Measurements from ENCODE around the gene HSPBAP1. TPM values are rescaled to one million over a fixed set of nuclear protein-coding genes. Genes with fewer than 3 reads are reported as not detected.
"Not testable (repeated sequence)": the region's sequence is repeated elsewhere in the genome, so short reads cannot be mapped to it uniquely, and the experiment has no call there.

Gene HSPBAP1
- total RNA-seq, 1 experiment from 2014 or later = 8.6 TPM

- DNase-seq (ENCODE audit: low spot score) = not testable (repeated sequence)
Measured at GRCh38 chr3:122732682-122733525, 60.7 kb downstream of the HSPBAP1 start.

DNA sequence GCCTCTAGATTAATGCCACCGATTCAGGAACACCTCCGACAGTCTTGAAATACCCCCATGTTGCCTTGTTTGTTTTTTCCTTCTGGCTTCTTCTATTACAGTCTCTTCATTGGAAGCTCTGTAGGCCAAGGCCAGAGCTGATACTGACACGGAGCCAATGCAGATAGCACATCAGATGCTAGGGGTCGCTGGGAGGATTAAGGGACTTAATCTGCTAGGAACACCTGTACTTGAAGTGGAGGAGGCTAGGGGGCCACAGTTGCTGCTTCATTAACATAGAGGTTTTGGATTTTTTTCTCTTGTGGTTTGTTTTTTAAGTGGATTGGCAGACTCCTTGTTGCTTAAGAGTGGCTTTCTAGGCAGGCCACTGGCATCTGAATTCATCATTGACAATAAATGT is 63.4 kb downstream of the HSPBAP1 start:
- no peak for DNase-seq (ENCODE audit: low spot score)

- no peak for DNase-seq (ENCODE audit: low spot score)
Measured at GRCh38 chr3:122728756-122729514, 64.7 kb downstream of the HSPBAP1 start.

DNA sequence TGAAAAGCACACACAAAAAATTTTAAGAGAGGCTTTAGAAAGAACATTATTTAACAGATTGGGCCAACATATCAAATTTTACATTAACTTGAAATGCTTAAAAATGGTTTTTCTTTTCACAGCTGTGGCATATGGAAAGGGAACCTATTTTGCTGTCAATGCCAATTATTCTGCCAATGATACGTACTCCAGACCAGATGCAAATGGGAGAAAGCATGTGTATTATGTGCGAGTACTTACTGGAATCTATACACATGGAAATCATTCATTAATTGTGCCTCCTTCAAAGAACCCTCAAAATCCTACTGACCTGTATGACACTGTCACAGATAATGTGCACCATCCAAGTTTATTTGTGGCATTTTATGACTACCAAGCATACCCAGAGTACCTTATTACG is 65.4 kb downstream of the HSPBAP1 start:
- DNase-seq (ENCODE audit: low spot score) = no peak

DNA sequence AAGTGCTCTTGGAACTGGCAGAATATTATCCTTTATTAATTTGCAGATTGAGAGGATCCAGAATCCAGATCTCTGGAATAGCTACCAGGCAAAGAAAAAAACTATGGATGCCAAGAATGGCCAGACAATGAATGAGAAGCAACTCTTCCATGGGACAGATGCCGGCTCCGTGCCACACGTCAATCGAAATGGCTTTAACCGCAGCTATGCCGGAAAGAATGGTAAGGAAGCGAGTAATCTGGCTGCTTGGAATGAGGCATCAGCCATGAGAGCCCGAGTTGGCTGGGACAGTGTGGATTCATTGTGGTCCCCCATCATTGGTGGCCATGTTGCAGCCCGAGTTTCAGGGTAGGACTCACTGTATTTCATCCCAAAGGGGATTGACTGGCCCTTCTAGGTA is 65.9 kb downstream of the HSPBAP1 start:
- DNase-seq (ENCODE audit: low spot score) = no peak

- no peak for DNase-seq (ENCODE audit: low spot score)
Measured at GRCh38 chr3:122727294-122727693, 66.3 kb downstream of the HSPBAP1 start.

DNA sequence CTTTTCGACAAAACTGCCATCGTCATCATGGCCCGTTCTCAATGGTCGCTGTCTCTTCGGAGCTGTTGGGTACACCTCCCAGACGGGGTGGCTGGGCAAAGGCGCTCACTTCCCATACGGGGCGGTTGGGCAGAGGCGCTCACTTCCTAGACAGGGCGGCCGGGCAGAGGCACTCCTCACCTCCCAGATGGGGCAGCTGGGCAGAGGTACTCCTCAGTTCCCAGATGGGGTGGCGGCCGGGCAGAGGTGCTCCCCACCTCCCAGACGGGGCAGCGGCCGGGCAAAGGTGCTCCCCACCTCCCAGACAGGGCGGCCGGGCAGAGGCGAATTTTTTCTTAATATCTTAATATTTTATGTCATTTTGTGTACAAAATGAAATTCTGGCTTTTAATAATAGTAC is 68.5 kb downstream of the HSPBAP1 start:
- no peak for DNase-seq (ENCODE audit: low spot score)

DNA sequence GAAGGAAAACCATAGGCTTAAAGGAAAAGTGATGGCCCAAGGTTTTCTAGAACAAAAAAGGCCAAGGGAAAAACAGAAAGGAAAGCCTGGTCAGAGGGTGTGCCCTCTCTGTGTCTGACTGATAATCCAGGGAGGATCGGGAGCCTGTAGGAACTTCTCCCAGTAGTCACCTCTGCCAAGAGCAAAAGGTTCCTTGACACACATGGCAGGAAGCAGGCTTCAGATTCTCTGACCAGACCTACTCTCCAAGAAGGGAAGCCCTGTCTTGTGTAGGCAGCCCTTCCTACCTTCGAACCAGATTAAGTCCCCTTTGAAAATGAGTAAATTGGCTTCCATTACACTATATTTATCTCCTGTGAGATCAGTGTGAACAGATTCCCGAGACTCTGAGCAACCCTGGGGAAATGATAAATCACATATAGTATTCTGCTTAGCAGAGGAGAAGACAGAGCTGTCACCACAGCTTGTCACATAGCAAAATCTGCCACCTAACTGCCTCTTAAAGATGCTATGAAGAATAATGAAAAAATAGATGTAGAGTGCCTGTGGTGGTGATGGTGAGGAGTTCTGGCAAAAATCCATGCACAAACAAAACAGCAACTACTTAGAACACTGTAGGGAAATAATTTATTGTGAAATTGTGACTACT is 74.2 kb downstream of the HSPBAP1 start:
- no peak for DNase-seq (ENCODE audit: low spot score)

DNA sequence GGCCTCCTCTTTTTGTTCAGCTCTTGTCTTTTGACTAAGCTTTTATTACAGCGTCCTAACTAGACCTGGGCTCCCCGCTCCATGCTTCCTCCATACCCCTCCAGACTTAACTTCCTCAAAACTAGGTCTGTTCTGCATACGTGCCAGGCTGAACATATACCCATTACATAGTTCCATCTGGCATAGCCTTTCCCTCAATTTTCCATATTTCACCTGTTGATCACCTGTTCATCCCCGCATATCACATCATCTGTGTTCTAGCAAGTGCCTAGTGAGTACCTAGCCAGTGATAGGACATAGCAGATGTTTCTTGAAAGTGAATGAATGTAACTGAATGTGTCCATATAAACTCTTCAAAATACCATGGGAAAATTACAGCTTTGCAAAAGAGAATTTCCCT is 77.0 kb downstream of the HSPBAP1 start:
- no peak for DNase-seq (ENCODE audit: low spot score)

DNA sequence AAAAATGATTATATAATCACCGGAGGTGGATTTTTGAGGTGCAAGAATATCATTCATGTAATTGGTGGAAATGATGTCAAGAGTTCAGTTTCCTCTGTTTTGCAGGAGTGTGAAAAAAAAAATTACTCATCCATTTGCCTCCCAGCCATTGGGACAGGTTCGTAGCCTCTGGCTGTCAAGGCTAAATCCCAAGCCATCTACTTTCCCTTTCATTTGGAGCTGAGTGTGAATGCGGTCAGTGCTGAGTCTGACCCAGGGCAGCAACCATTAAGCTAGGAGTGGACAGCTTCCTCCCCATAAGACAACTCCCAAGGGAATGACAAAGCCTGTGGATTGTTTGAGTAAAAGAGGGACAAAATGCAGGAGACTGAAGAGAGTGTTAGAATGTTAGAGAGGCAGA is 79.4 kb downstream of the HSPBAP1 start:
- DNase-seq (ENCODE audit: low spot score) = no peak

GRCh38 chr3:122710616-122711251 is 82.9 kb downstream of the HSPBAP1 start:
- not testable (repeated sequence) for DNase-seq (ENCODE audit: low spot score)

DNA sequence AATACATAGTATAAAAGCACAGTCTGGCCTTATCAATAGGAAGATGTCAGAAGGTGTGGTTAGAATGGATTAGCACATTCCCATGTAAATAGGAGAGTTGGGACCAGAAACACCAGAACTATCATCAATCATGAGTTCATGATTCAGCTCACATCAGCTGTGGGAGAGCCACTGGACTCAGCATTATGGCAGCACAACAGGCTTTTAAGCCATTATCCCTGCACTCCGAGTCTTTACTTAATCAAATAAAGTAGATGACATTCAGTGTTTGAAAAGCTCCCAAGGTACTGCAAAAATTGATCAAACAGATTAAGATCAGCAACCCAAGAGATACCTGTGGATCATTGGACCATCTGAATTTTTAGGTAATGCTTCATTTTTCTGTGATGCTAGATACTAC is 88.3 kb downstream of the HSPBAP1 start:
- DNase-seq (ENCODE audit: low spot score) = no peak

GRCh38 chr3:122700193-122700592 is 93.4 kb downstream of the HSPBAP1 start:
- no peak for DNase-seq (ENCODE audit: low spot score)

DNA sequence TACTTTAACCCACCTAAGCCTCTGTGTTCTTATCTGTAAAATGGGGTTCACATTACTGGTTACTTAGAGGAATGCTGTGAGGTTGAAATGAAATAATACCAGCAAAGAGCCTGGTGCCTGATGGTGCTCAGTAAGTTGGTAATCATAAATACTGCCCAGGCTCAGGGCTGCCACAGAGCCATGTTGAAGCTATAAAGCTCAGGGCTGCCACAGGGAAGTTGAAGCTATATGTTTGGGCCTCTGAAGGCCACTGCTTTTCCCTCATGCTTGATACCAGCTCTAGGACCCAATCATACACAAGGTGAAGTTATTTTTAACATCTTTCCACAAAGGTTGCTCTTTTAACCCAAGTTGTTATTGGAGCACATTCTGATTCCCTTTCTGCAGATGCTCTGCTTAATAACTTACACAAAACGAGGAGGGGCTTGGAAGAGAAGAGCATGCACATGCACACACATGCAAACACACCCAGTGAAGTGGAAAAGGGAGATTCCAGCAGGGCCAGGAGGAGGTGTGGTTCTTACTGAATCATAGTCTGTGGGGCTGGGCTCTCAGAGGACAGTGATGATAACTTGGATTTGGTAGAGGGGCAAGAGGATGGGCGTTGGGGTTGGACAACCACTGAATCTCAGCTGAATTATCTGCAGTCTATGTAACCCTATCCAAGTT is 95.5 kb downstream of the HSPBAP1 start:
- no peak for DNase-seq (ENCODE audit: low spot score)

- DNase-seq (ENCODE audit: low spot score) = no peak
Measured at GRCh38 chr3:122695927-122696561, 97.6 kb downstream of the HSPBAP1 start.

DNA sequence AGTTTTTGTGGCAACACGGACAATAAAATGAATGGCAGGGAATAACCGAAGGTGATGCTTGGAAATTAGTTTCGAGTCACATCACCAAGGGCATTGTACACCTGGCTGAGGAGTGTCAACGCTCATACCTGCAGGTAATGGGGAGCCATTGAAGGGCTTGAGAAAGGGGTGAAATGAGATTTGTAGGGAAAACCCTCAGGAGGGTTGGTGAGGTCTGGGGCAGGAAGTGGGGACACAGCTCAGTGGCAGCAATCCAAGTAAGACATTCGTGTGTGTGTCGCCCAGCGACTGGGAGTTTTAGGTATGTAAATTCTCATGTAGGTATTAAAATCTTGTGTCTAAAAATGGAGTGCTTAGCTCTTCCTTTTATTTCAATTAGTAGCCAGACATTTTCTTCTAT is 98.7 kb downstream of the HSPBAP1 start:
- DNase-seq (ENCODE audit: low spot score) = no peak

DNA sequence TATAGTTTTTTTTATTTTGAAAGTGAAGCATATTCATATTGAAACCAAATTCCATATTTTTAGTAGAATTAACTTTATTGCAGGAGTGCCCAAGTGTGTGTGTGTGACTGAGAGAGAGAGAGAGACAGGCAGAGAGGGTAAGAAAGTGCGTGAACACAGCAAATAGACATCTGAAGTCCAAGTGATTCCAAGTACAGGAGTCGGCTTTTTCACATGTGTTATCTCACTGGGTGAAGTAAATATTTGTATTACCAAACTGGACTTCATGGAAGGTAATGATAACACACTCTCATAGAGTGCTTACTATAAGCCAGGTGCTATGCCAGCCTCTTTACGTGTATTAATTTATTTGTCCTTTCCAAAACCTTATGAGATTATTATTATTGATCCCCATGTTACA is 101.0 kb downstream of the HSPBAP1 start:
- no peak for DNase-seq (ENCODE audit: low spot score)

- no peak for DNase-seq (ENCODE audit: low spot score)
Measured at GRCh38 chr3:122691195-122691594, 102.4 kb downstream of the HSPBAP1 start.

DNA sequence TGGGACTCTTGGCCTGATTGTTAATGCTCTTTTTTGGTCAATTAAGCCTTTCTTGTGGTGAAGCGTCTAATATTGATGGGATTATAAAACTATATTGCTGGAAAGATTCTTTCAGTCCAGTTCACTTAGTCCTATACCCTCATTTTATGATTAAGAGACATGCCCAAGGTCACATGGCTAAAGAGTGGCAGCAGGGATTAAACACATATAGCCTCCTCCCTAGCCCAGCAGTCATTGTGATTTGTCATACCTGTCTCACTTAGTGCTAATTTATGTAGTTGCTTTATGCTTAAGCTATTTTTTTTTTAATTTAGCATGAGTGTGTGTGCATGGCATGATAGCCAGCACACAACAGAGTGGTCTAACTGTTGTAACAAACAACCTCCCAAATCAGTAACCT is 103.5 kb downstream of the HSPBAP1 start:
- no peak for DNase-seq (ENCODE audit: low spot score)

Measured in H4 (cell line).